Nephron progenitor cell (in vitro differentiated cells): ENCODE measurements around the gene ITGA2B.

Experiments
- DNase-seq: peaks from one replicate; pipeline ENCODE4 v3.0.0; 2021
- H3K27ac Mint-ChIP-seq: 2 replicates; pipeline ENCODE4 v1.8.0; 2021; ENCODE audit warnings: mild to moderate bottlenecking, moderate library complexity, mixed read lengths
- H3K27me3 Mint-ChIP-seq: 2 replicates; pipeline ENCODE4 v1.8.0; 2021; ENCODE audit warnings: mild to moderate bottlenecking, low read depth, mixed read lengths; ENCODE audit not compliant: poor library complexity
- H3K36me3 Mint-ChIP-seq: 2 replicates; pipeline ENCODE4 v1.8.0; 2021; ENCODE audit warnings: low read depth, mixed read lengths
- H3K4me1 Mint-ChIP-seq: 2 replicates; pipeline ENCODE4 v1.8.0; 2021; ENCODE audit warnings: mixed read lengths
- H3K4me3 Mint-ChIP-seq: 2 replicates; pipeline ENCODE4 v1.8.0; 2021; ENCODE audit warnings: mild to moderate bottlenecking, moderate library complexity, mixed read lengths
- H3K9me3 Mint-ChIP-seq: 2 replicates; pipeline ENCODE4 v1.8.0; 2021; ENCODE audit warnings: mild to moderate bottlenecking, moderate library complexity, mixed read lengths
- TF ChIP-seq, protein P1 (sequence below): fragments of 200-600 bp; sonication (generic); IDR thresholded peaks from 2 replicates; pipeline ENCODE4 v1.5.0; 2021; ENCODE audit warnings: antibody characterized with exemption

ITGA2B gene

DNA sequence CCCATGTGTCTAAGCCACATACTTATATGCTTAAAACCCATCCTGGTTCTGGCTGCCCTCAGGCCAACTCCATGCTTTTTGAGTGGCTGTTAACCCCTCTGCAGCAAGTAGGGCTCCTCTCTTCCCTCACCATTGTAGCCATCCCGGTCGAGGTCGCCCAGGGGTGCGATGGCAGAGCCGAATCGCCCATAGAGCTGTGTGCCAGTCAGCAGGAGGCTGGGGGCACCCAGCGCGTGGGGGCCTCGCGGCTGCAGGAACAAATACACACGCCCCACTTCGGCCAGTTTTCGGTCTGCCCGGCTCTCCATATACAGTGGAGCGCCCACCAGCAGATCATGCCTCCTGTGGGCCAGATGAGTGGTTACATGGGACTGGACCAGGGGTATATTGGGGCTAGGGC is 6.1 kb downstream of the ITGA2B start:
- no peak for DNase-seq
- H3K9me3 Mint-ChIP-seq = no peaks in the 10 kb centered on the region
- H3K4me1 Mint-ChIP-seq = peaks cover 15% of the 10 kb centered on the region
- TF ChIP-seq, protein P1, sequence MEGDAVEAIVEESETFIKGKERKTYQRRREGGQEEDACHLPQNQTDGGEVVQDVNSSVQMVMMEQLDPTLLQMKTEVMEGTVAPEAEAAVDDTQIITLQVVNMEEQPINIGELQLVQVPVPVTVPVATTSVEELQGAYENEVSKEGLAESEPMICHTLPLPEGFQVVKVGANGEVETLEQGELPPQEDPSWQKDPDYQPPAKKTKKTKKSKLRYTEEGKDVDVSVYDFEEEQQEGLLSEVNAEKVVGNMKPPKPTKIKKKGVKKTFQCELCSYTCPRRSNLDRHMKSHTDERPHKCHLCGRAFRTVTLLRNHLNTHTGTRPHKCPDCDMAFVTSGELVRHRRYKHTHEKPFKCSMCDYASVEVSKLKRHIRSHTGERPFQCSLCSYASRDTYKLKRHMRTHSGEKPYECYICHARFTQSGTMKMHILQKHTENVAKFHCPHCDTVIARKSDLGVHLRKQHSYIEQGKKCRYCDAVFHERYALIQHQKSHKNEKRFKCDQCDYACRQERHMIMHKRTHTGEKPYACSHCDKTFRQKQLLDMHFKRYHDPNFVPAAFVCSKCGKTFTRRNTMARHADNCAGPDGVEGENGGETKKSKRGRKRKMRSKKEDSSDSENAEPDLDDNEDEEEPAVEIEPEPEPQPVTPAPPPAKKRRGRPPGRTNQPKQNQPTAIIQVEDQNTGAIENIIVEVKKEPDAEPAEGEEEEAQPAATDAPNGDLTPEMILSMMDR = no peak
- H3K27ac Mint-ChIP-seq = no peak overlapping the region
- H3K36me3 Mint-ChIP-seq = no peaks in the 10 kb centered on the region
- no peak overlapping the region for H3K4me3 Mint-ChIP-seq
- H3K27me3 Mint-ChIP-seq = peaks cover 61% of the 10 kb centered on the region

DNA sequence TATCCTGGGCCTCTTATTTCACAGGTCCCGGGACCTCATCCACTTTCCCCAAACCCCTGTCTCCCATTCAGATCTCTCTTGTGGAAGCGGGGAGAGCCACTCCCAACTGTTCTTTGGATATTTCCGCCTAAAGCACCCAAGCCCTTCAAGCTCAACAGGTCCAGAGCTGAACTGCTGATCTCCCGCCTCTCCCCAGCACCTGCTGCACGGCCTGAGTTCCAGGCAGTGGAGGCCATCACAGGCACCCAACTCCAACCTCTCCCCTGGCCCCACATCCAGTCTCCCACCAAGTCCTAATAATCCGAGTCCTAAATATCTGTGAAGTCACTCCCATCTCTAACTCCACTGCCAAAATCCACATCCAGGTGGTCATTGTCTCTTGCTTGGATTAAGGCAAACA is 6.5 kb downstream of the ITGA2B start:
- Mint-ChIP-seq H3K9me3 (no peaks in the 10 kb centered on the region), H3K36me3 (no peaks in the 10 kb centered on the region), H3K27ac (peak overlapping the region; percentile 81), H3K4me1 (peaks cover 15% of the 10 kb centered on the region), H3K27me3 (peaks cover 61% of the 10 kb centered on the region), H3K4me3 (no peak overlapping the region)
- TF ChIP-seq, protein P1 = no peak
- no peak for DNase-seq

DNA sequence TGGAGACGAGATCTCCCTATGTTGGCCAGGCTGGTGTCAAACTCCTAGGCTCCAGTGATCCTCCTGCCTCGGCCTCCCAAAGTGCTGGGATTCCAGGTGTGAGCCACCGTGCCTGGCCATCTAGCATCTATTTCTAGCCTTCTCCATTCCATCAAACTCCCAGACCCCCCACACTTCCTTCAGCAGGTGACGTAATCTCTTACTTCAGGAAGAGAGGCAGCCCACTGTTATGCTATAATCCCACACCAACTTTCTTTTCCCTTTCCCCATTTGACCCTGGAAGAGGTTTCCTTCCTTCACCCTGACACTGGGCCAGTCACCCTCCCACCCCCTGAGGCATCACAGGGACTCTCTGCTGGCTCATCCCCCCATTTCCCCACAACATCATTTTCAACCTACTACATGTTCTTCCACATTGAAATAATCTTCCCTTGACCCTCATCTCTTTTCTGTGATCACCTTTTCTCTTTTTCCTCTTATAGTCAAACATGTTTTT is 7.6 kb downstream of the ITGA2B start:
- Mint-ChIP-seq H3K27me3 (peaks cover 57% of the 10 kb centered on the region), H3K9me3 (no peaks in the 10 kb centered on the region), H3K4me3 (no peak overlapping the region), H3K4me1 (peaks cover 15% of the 10 kb centered on the region), H3K36me3 (no peaks in the 10 kb centered on the region), H3K27ac (no peak overlapping the region)
- TF ChIP-seq, protein P1 = no peak
- no peak for DNase-seq

DNA sequence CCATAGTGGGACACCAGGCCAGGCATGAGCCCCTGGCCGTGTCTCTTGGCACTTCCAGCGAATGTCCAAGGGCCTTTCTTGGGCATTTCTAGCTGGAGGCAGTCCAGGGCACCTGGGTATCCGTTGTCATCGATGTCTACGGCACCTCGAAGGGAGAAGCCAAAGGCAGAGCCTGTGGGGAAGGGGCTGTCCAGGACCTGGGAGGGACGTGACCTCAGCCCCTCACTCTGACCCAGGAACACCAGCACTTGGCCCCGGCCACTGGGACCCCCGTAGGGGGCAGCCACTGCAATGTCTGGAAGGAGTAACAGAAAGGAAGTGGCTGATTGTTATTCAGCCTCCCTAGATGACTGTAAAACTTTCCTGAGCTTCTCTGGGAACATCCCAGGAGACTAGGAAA is 8.7 kb downstream of the ITGA2B start:
- no peaks in the 10 kb centered on the region for H3K36me3 Mint-ChIP-seq
- no peak overlapping the region for H3K27ac Mint-ChIP-seq
- H3K4me1 Mint-ChIP-seq = peaks cover 14% of the 10 kb centered on the region
- H3K4me3 Mint-ChIP-seq = no peak overlapping the region
- TF ChIP-seq, protein P1 = no peak
- DNase-seq = no peak
- H3K9me3 Mint-ChIP-seq = no peaks in the 10 kb centered on the region
- H3K27me3 Mint-ChIP-seq = peaks cover 52% of the 10 kb centered on the region

DNA sequence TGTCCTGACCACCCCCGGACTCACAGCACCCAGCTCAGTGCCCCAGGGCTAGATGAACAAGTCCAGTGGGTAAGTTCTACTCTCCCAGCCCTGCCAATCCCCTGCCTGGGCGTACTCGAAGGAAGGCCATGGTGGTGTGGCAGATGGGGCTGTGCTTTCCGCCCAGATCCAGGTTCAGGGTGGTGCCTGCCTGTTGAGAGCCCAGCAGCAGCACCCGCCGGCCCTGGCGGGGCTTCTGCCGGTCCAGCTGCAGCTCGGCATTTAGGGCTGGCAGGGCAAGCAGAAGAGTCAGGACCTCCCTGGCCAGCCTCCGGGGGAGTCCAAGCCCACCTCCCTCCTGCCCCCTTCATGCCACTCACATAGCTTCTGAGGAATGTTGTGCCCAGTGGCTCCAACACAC is 9.6 kb downstream of the ITGA2B start:
- Mint-ChIP-seq H3K4me1 (peaks cover 18% of the 10 kb centered on the region), H3K9me3 (no peaks in the 10 kb centered on the region), H3K36me3 (no peaks in the 10 kb centered on the region), H3K4me3 (no peak overlapping the region), H3K27ac (no peak overlapping the region), H3K27me3 (peaks cover 47% of the 10 kb centered on the region)
- no peak for DNase-seq
- TF ChIP-seq, protein P1 = no peak

DNA sequence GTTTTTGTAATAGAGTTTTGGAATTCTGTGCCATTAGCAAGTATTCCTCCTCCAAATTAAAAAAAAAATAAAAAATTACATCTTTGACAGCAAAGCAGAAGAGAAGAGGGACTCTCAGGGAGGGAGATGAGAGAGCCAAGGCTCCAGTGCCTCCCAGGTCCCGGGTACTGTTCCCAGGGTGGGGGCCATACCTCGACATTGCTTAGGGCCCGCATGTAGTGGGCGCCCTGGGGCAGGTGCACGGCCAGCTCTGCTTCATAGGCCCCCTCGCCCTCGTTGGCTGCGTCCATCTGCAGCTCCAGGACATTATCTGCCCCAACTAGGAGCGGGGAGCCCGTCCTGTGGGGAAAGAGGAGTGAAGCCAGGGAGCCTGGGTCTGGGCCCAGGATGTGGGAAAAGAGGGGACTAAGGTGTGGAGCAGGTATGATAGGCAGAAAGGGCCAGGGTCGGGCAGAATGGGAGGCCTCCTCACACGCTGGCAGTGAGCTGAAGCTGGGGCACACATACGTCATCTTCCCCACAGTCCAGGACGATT is 11.2 kb downstream of the ITGA2B start:
- H3K27ac Mint-ChIP-seq = peak overlapping the region; percentile 33
- DNase-seq = no peak
- H3K4me3 Mint-ChIP-seq = no peak overlapping the region
- H3K27me3 Mint-ChIP-seq = peaks cover 33% of the 10 kb centered on the region
- no peaks in the 10 kb centered on the region for H3K9me3 Mint-ChIP-seq
- H3K4me1 Mint-ChIP-seq = peaks cover 19% of the 10 kb centered on the region
- no peaks in the 10 kb centered on the region for H3K36me3 Mint-ChIP-seq
- TF ChIP-seq, protein P1 = no peak
